ENCODE measurements around the gene DENND1A.

Gene DENND1A

GRCh38 chr9:123471843-123472570 lies 457.9 kb downstream of the DENND1A start:
- Histone ChIP-seq H3K4me2 (ENCODE audit: insufficient read depth, low read length, poor library complexity, severe bottlenecking) (no peak overlapping the region), H2AK5ac (ENCODE audit: low read depth, low read length) (peak overlapping the region; percentile 72), H3K4me3 (ENCODE audit: low read length in 2 of 2) (no peak overlapping the region), H3K79me1 (ENCODE audit: low read depth, low read length) (peaks cover 4% of the 10 kb centered on the region), H3K27ac (replicated peaks; ENCODE audit: low read length) (no peak overlapping the region), H2BK12ac (ENCODE audit: low read length) (no peak overlapping the region), H3K23ac (ENCODE audit: low read depth, low read length, poor library complexity) (no peak overlapping the region), H2AFZ (ENCODE audit: low read length) (no peak overlapping the region), H3K36me3 (replicated peaks in 1 of 2; ENCODE audit: control insufficient read depth in 2 of 2, insufficient read depth in 2 of 2, low read length in 2 of 2) (no peaks in the 10 kb centered on the region), H2BK120ac (ENCODE audit: low read depth, low read length) (no peak overlapping the region), H3K9ac (ENCODE audit: low read depth, low read length, poor library complexity) (no peak overlapping the region), H3K27me3 (ENCODE audit: control insufficient read depth in 3 of 3, insufficient read depth in 3 of 3, low read depth in 1 of 3, low read length in 3 of 3) (no peaks in the 10 kb centered on the region), H3K9me3 (replicated peaks in 1 of 2; ENCODE audit: control insufficient read depth in 2 of 2, insufficient read depth in 1 of 2, low read depth in 1 of 2, low read length in 2 of 2) (no peaks in the 10 kb centered on the region), H4K91ac (ENCODE audit: low read depth, low read length, poor library complexity) (no peak overlapping the region), H3K14ac (ENCODE audit: low read length) (peak overlapping the region; percentile 11), H2BK15ac (ENCODE audit: low read length) (peak overlapping the region; percentile 14), H2BK5ac (ENCODE audit: low read length) (peak overlapping the region; percentile 29), H4K8ac (ENCODE audit: low read depth, low read length) (no peak overlapping the region), H3K18ac (ENCODE audit: low read length) (no peak overlapping the region), H3K4ac (ENCODE audit: low read length) (no peak overlapping the region), H3K4me1 (ENCODE audit: control insufficient read depth in 2 of 2, insufficient read depth in 1 of 2, low read depth in 1 of 2, low read length in 2 of 2) (peaks cover 24 to 30% of the 10 kb centered on the region in 2 donors)
- WGBS, 2 donors (ENCODE audit: extremely low coverage in 2 of 2, insufficient read length in 2 of 2, insufficient replicate concordance in 1 of 2) = no CpG with 5 or more reads among the region's 12 CpGs
- no peak for DNase-seq (ENCODE audit: low spot score)

- WGBS, 2 donors (ENCODE audit: extremely low coverage in 2 of 2, insufficient read length in 2 of 2, insufficient replicate concordance in 1 of 2) = no CpG with 5 or more reads among the region's 21 CpGs
- Histone ChIP-seq H3K4me3 (ENCODE audit: low read length in 2 of 2) (no peak overlapping the region), H2BK12ac (ENCODE audit: low read length) (no peak overlapping the region)
Observed at GRCh38 chr9:123470991-123471770, 458.7 kb downstream of the DENND1A start.

GRCh38 chr9:123470121-123470782 lies 459.7 kb downstream of the DENND1A start:
- H3K4me3 ChIP-seq (ENCODE audit: low read length in 2 of 2) = no peak overlapping the region
- WGBS, 2 donors (ENCODE audit: extremely low coverage in 2 of 2, insufficient read length in 2 of 2, insufficient replicate concordance in 1 of 2) = no CpG with 5 or more reads among the region's 15 CpGs

More at GRCh38 chr9:123470991-123471770, 458.7 kb downstream of the DENND1A start:
- no peak for DNase-seq (ENCODE audit: low spot score)
- Histone ChIP-seq H4K91ac (ENCODE audit: low read depth, low read length, poor library complexity) (no peak overlapping the region), H3K79me1 (ENCODE audit: low read depth, low read length) (peaks cover 4% of the 10 kb centered on the region), H2AFZ (ENCODE audit: low read length) (no peak overlapping the region), H3K9me3 (replicated peaks in 1 of 2; ENCODE audit: control insufficient read depth in 2 of 2, insufficient read depth in 1 of 2, low read depth in 1 of 2, low read length in 2 of 2) (no peaks in the 10 kb centered on the region), H2BK5ac (ENCODE audit: low read length) (no peak overlapping the region), H3K36me3 (replicated peaks in 1 of 2; ENCODE audit: control insufficient read depth in 2 of 2, insufficient read depth in 2 of 2, low read length in 2 of 2) (no peaks in the 10 kb centered on the region), H3K4me1 (ENCODE audit: control insufficient read depth in 2 of 2, insufficient read depth in 1 of 2, low read depth in 1 of 2, low read length in 2 of 2) (peaks cover 24 to 30% of the 10 kb centered on the region in 2 donors), H3K4me2 (ENCODE audit: insufficient read depth, low read length, poor library complexity, severe bottlenecking) (no peak overlapping the region), H2BK15ac (ENCODE audit: low read length) (no peak overlapping the region), H3K27ac (replicated peaks; ENCODE audit: low read length) (no peak overlapping the region), H3K23ac (ENCODE audit: low read depth, low read length, poor library complexity) (no peak overlapping the region), H3K9ac (ENCODE audit: low read depth, low read length, poor library complexity) (no peak overlapping the region), H4K8ac (ENCODE audit: low read depth, low read length) (no peak overlapping the region), H2AK5ac (ENCODE audit: low read depth, low read length) (peak overlapping the region; percentile 0), H2BK120ac (ENCODE audit: low read depth, low read length) (no peak overlapping the region), H3K27me3 (ENCODE audit: control insufficient read depth in 3 of 3, insufficient read depth in 3 of 3, low read depth in 1 of 3, low read length in 3 of 3) (no peaks in the 10 kb centered on the region), H3K18ac (ENCODE audit: low read length) (peak overlapping the region; percentile 21), H3K14ac (ENCODE audit: low read length) (no peak overlapping the region), H3K4ac (ENCODE audit: low read length) (no peak overlapping the region)

GRCh38 chr9:123469282-123469681 lies 460.6 kb downstream of the DENND1A start:
- no CpG with 5 or more reads among the region's 13 CpGs for WGBS, 2 donors (ENCODE audit: extremely low coverage in 2 of 2, insufficient read length in 2 of 2, insufficient replicate concordance in 1 of 2)
- Histone ChIP-seq H3K4me1 (ENCODE audit: control insufficient read depth in 2 of 2, insufficient read depth in 1 of 2, low read depth in 1 of 2, low read length in 2 of 2) (peaks cover 24 to 30% of the 10 kb centered on the region in 2 donors), H3K9me3 (replicated peaks in 1 of 2; ENCODE audit: control insufficient read depth in 2 of 2, insufficient read depth in 1 of 2, low read depth in 1 of 2, low read length in 2 of 2) (no peaks in the 10 kb centered on the region), H3K36me3 (replicated peaks in 1 of 2; ENCODE audit: control insufficient read depth in 2 of 2, insufficient read depth in 2 of 2, low read length in 2 of 2) (no peaks in the 10 kb centered on the region), H3K27ac (replicated peaks; ENCODE audit: low read length) (no peak overlapping the region), H3K9ac (ENCODE audit: low read depth, low read length, poor library complexity) (no peak overlapping the region), H3K4ac (ENCODE audit: low read length) (no peak overlapping the region), H3K27me3 (ENCODE audit: control insufficient read depth in 3 of 3, insufficient read depth in 3 of 3, low read depth in 1 of 3, low read length in 3 of 3) (no peaks in the 10 kb centered on the region), H2AFZ (ENCODE audit: low read length) (no peak overlapping the region), H4K91ac (ENCODE audit: low read depth, low read length, poor library complexity) (no peak overlapping the region), H3K23ac (ENCODE audit: low read depth, low read length, poor library complexity) (no peak overlapping the region), H3K4me2 (ENCODE audit: insufficient read depth, low read length, poor library complexity, severe bottlenecking) (no peak overlapping the region), H3K18ac (ENCODE audit: low read length) (peak overlapping the region; percentile 48), H3K4me3 (ENCODE audit: low read length in 2 of 2) (no peak overlapping the region), H2AK5ac (ENCODE audit: low read depth, low read length) (peak overlapping the region; percentile 50), H3K79me1 (ENCODE audit: low read depth, low read length) (peaks cover 4% of the 10 kb centered on the region), H3K14ac (ENCODE audit: low read length) (no peak overlapping the region), H2BK5ac (ENCODE audit: low read length) (peak overlapping the region; percentile 20), H4K8ac (ENCODE audit: low read depth, low read length) (no peak overlapping the region), H2BK15ac (ENCODE audit: low read length) (no peak overlapping the region), H2BK120ac (ENCODE audit: low read depth, low read length) (no peak overlapping the region), H2BK12ac (ENCODE audit: low read length) (no peak overlapping the region)
- DNase-seq (ENCODE audit: low spot score) = no peak

More at GRCh38 chr9:123470121-123470782, 459.7 kb downstream of the DENND1A start:
- no peak overlapping the region for H3K9ac ChIP-seq (ENCODE audit: low read depth, low read length, poor library complexity)
- no peaks in the 10 kb centered on the region for H3K9me3 ChIP-seq (replicated peaks in 1 of 2; ENCODE audit: control insufficient read depth in 2 of 2, insufficient read depth in 1 of 2, low read depth in 1 of 2, low read length in 2 of 2)
- H2BK120ac ChIP-seq (ENCODE audit: low read depth, low read length) = no peak overlapping the region
- H3K79me1 ChIP-seq (ENCODE audit: low read depth, low read length) = peaks cover 4% of the 10 kb centered on the region
- no peak overlapping the region for H3K27ac ChIP-seq (replicated peaks; ENCODE audit: low read length)
- no peaks in the 10 kb centered on the region for H3K36me3 ChIP-seq (replicated peaks in 1 of 2; ENCODE audit: control insufficient read depth in 2 of 2, insufficient read depth in 2 of 2, low read length in 2 of 2)
- no peak overlapping the region for H2BK5ac ChIP-seq (ENCODE audit: low read length)
- no peaks in the 10 kb centered on the region for H3K27me3 ChIP-seq (ENCODE audit: control insufficient read depth in 3 of 3, insufficient read depth in 3 of 3, low read depth in 1 of 3, low read length in 3 of 3)
- no peak overlapping the region for H3K4ac ChIP-seq (ENCODE audit: low read length)
- no peak overlapping the region for H3K18ac ChIP-seq (ENCODE audit: low read length)
- H4K91ac ChIP-seq (ENCODE audit: low read depth, low read length, poor library complexity) = no peak overlapping the region
- H3K4me2 ChIP-seq (ENCODE audit: insufficient read depth, low read length, poor library complexity, severe bottlenecking) = no peak overlapping the region
- H2BK12ac ChIP-seq (ENCODE audit: low read length) = no peak overlapping the region
- H3K4me1 ChIP-seq (ENCODE audit: control insufficient read depth in 2 of 2, insufficient read depth in 1 of 2, low read depth in 1 of 2, low read length in 2 of 2) = peaks cover 24 to 30% of the 10 kb centered on the region in 2 donors
- no peak overlapping the region for H3K23ac ChIP-seq (ENCODE audit: low read depth, low read length, poor library complexity)
- H2BK15ac ChIP-seq (ENCODE audit: low read length) = no peak overlapping the region
- DNase-seq (ENCODE audit: low spot score) = no peak
- H2AFZ ChIP-seq (ENCODE audit: low read length) = no peak overlapping the region
- no peak overlapping the region for H3K14ac ChIP-seq (ENCODE audit: low read length)
- no peak overlapping the region for H2AK5ac ChIP-seq (ENCODE audit: low read depth, low read length)
- no peak overlapping the region for H4K8ac ChIP-seq (ENCODE audit: low read depth, low read length)

Measured in neuronal stem cell (in vitro differentiated cells).